ENCODE measurements around the gene PRR16. TPM values are rescaled to one million over a fixed set of nuclear protein-coding genes. Genes with fewer than 3 reads are reported as not detected.

Gene PRR16
- total RNA-seq, 1 donor from 2014 or later = 18.1 TPM

- intact Hi-C loops (cut with DNase I) = no loop called here
- no peak for DNase-seq (ENCODE audit: low spot score)
Measured at GRCh38 chr5:120614531-120615180, 150.6 kb downstream of the PRR16 start.

GRCh38 chr5:120615967-120616645 is 152.0 kb downstream of the PRR16 start:
- intact Hi-C loops (cut with DNase I) = no loop called here
- no peak for DNase-seq (ENCODE audit: low spot score)

GRCh38 chr5:120621339-120621738 is 157.2 kb downstream of the PRR16 start:
- intact Hi-C loops (cut with DNase I) = no loop called here
- DNase-seq (ENCODE audit: low spot score) = no peak

- intact Hi-C loops (cut with DNase I) = no loop called here
- no peak for DNase-seq (ENCODE audit: low spot score)
Measured at GRCh38 chr5:120624021-120624563, 160.0 kb downstream of the PRR16 start.

- DNase-seq (ENCODE audit: low spot score) = no peak
- intact Hi-C loops (cut with DNase I) = no loop called here
Measured at GRCh38 chr5:120628156-120628555, 164.1 kb downstream of the PRR16 start.

- intact Hi-C loops (cut with DNase I) = no loop called here
- DNase-seq (ENCODE audit: low spot score) = no peak
Measured at GRCh38 chr5:120630550-120630949, 166.4 kb downstream of the PRR16 start.

GRCh38 chr5:120631611-120632010 is 167.5 kb downstream of the PRR16 start:
- intact Hi-C loops (cut with DNase I) = no loop called here

GRCh38 chr5:120632430-120632829 is 168.3 kb downstream of the PRR16 start:
- DNase-seq (ENCODE audit: low spot score) = no peak
- intact Hi-C loops (cut with DNase I) = no loop called here

More at GRCh38 chr5:120631611-120632010, 167.5 kb downstream of the PRR16 start:
- DNase-seq (ENCODE audit: low spot score) = no peak

GRCh38 chr5:120638449-120638848 is 174.3 kb downstream of the PRR16 start:
- intact Hi-C loops (cut with DNase I) = no loop called here

GRCh38 chr5:120640778-120641177 is 176.7 kb downstream of the PRR16 start:
- intact Hi-C loops (cut with DNase I) = no loop called here
- no peak for DNase-seq (ENCODE audit: low spot score)

More at GRCh38 chr5:120638449-120638848, 174.3 kb downstream of the PRR16 start:
- no peak for DNase-seq (ENCODE audit: low spot score)

GRCh38 chr5:120644516-120644915 is 180.4 kb downstream of the PRR16 start:
- intact Hi-C loops (cut with DNase I) = no loop called here
- no peak for DNase-seq (ENCODE audit: low spot score)

GRCh38 chr5:120655828-120656435 is 191.8 kb downstream of the PRR16 start:
- intact Hi-C loops (cut with DNase I) = no loop called here
- DNase-seq (ENCODE audit: low spot score) = no peak

- intact Hi-C loops (cut with DNase I) = no loop called here
- DNase-seq (ENCODE audit: low spot score) = no peak
Measured at GRCh38 chr5:120657104-120657503, 193.0 kb downstream of the PRR16 start.

- intact Hi-C loops (cut with DNase I) = no loop called here
Measured at GRCh38 chr5:120677481-120677880, 213.4 kb downstream of the PRR16 start.

GRCh38 chr5:120678279-120678678 is 214.2 kb downstream of the PRR16 start:
- DNase-seq (ENCODE audit: low spot score) = no peak

More at GRCh38 chr5:120677481-120677880, 213.4 kb downstream of the PRR16 start:
- DNase-seq (ENCODE audit: low spot score) = no peak

GRCh38 chr5:120682851-120683250 is 218.8 kb downstream of the PRR16 start:
- intact Hi-C loops (cut with DNase I) = no loop called here
- no peak for DNase-seq (ENCODE audit: low spot score)

More at GRCh38 chr5:120678279-120678678, 214.2 kb downstream of the PRR16 start:
- intact Hi-C loops (cut with DNase I) = no loop called here

GRCh38 chr5:120683580-120683979 is 219.5 kb downstream of the PRR16 start:
- intact Hi-C loops (cut with DNase I) = no loop called here
- DNase-seq (ENCODE audit: low spot score) = no peak

GRCh38 chr5:120684213-120684612 is 220.1 kb downstream of the PRR16 start:
- intact Hi-C loops (cut with DNase I) = no loop called here

GRCh38 chr5:120684749-120685415 is 220.8 kb downstream of the PRR16 start:
- no peak for DNase-seq (ENCODE audit: low spot score)
- intact Hi-C loops (cut with DNase I) = no loop called here

More at GRCh38 chr5:120684213-120684612, 220.1 kb downstream of the PRR16 start:
- DNase-seq (ENCODE audit: low spot score) = no peak

All from cardiac septum (tissue), 1 donor.